Esophagus muscularis mucosa (tissue), 4 donors: ENCODE results near the gene UPF2.

Experiments
- EP300 ChIP-seq: sonication (generic); formaldehyde crosslinking; IDR thresholded peaks from one replicate; pipeline ENCODE4 v1.6.1; 2017; ENCODE audit warnings: antibody characterized with exemption
- POLR2A ChIP-seq: fragments of 450-650 bp; IDR thresholded peaks from one replicate; pipeline ENCODE4 v1.6.1; 2017; ENCODE audit warnings: antibody characterized with exemption, moderate library complexity, mild to moderate bottlenecking, low read depth
- TF ChIP-seq, protein P1 (sequence below), 3 experiments: fragments of 200-600 bp in 2 of 3; fragments of 450-650 bp in 1 of 3; sonication (generic) in 2 of 3; IDR thresholded peaks; one replicate each; pipeline ENCODE4 v1.5.1; 2017 to 2019; ENCODE audit warnings: antibody characterized with exemption in 3 of 3, mild to moderate bottlenecking in 2 of 3, moderate library complexity in 1 of 3

DNA sequence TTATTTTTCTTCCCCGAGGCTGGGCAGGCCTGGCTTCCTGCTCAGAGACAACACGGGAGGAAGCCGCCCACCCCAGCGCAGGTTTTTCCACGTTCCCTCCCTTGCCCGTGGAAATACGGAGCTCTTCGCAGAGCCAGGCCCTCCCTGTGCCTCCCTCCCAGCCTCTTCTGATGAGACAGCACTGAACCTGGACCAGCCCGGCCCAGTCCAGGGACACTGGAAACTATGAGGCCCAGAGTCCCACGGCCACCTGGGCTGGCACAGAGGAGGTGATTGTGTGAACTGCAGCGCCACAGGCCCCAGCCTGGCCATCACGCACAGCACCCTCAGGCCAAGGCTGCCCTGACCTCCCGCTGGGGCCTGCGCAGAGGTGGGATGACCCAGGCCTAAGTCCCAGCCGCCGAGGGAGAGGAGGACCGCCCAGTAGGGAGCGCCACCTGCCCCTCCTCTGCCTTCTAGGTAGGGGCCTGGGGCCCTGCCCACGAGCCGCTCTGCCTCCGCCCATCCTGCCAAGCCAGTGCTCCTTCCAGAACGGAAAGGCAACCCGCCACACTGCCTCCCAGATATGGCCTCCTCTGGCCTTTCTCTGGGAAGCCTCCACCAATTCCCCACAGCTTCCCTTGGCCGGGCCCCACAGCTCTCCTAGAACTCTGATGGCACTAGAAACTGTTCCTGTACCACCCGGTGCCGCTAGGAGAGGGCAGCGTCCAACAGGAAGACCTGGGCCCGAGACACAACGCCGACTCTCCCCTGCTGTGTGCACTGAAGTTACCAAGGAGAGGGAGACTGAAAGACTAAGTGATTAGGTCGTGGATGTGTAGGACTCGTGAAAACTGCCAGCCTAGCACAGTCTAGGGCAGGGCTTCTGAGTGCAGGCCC, 162.2 kb downstream of the UPF2 start:
- TF ChIP-seq, protein P1, sequence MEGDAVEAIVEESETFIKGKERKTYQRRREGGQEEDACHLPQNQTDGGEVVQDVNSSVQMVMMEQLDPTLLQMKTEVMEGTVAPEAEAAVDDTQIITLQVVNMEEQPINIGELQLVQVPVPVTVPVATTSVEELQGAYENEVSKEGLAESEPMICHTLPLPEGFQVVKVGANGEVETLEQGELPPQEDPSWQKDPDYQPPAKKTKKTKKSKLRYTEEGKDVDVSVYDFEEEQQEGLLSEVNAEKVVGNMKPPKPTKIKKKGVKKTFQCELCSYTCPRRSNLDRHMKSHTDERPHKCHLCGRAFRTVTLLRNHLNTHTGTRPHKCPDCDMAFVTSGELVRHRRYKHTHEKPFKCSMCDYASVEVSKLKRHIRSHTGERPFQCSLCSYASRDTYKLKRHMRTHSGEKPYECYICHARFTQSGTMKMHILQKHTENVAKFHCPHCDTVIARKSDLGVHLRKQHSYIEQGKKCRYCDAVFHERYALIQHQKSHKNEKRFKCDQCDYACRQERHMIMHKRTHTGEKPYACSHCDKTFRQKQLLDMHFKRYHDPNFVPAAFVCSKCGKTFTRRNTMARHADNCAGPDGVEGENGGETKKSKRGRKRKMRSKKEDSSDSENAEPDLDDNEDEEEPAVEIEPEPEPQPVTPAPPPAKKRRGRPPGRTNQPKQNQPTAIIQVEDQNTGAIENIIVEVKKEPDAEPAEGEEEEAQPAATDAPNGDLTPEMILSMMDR (IDR thresholded peaks at IDR 0.05) = no peak
- no peak for TF ChIP-seq EP300
- no peak for TF ChIP-seq POLR2A
